Smooth muscle cell of the brain vasculature (primary cell): ENCODE measurements around the gene CDK5.
"Not testable (repeated sequence)": the region's sequence is repeated elsewhere in the genome, so short reads cannot be mapped to it uniquely, and the experiment has no call there.

Experiments
- DNase-seq: peaks from one replicate; pipeline ENCODE4 v3.0.0-alpha.2; 2012; ENCODE audit warnings: low read depth, low spot score

The CDK5 gene

DNA sequence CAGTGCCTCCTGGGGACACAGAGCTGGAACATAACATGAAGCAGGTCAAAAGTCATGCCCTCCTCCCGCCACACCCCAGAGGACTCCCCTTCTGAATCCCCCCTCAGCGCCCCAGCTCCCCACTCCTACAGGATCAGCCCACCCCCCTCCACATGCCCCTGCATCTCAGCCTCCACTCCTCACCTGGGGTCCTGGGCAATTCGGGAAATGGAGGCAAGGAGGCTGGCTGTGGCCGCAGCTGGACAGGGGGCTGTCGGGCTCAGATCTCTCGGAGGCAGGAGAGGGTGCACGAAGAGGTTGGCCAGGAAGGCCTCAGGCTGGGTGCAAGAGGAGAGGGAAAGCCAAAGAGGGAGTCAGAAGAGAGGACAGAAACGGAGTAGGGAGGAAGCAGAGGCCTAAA is 41.2 kb downstream of the CDK5 start:
- no peak for DNase-seq

DNA sequence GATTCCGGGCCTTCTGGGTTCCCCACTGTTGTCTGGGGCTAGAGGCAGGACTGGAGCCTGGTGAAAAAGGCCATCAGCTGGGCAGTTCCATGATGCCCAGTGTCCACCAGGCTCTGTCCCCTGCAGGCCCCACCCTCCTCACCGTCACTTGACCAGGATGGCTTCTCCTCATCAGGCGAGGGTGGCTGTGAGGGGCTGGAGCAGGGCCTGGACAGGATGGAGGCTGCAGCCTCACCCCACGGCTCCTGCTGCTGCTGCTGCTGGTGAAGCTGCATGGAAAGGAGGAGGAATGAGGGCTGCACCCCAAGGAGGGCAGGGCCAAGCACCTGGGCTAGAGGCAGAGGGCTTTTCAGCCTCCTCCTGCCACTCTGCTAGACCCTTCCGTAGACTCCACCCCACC is 41.7 kb downstream of the CDK5 start:
- no peak for DNase-seq

DNA sequence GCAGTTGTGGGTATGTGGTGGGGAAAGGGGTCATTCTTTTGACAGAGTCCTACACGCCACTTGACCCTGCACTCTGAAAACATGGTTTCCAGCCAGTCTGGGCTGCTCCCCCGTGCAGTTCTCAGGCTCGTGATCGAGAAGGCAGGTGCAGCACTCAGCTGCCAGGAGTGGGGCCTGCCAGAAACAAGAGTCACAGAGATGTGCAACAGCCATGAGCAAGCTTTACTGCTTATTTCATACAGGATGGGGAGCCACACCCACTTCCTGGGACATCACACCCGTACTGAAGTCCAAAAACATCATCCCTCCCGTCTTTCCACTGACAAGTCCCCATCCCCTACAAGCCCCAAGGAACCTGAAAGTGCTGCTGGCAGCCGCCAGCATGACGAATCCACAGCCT is 42.7 kb downstream of the CDK5 start:
- no peak for DNase-seq

DNA sequence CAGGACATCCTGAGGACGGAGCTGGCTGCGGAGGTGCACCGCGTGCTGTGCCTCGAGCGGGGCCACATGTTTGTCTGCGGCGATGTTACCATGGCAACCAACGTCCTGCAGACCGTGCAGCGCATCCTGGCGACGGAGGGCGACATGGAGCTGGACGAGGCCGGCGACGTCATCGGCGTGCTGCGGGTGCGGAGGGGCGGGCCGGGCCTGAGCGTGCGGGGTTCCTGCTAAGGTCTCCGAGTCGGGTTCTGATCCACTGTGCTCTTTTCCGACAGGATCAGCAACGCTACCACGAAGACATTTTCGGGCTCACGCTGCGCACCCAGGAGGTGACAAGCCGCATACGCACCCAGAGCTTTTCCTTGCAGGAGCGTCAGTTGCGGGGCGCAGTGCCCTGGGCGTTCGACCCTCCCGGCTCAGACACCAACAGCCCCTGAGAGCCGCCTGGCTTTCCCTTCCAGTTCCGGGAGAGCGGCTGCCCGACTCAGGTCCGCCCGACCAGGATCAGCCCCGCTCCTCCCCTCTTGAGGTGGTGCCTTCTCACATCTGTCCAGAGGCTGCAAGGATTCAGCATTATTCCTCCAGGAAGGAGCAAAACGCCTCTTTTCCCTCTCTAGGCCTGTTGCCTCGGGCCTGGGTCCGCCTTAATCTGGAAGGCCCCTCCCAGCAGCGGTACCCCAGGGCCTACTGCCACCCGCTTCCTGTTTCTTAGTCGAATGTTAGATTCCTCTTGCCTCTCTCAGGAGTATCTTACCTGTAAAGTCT is 43.8 kb downstream of the CDK5 start:
- DNase-seq, result no peak

DNA sequence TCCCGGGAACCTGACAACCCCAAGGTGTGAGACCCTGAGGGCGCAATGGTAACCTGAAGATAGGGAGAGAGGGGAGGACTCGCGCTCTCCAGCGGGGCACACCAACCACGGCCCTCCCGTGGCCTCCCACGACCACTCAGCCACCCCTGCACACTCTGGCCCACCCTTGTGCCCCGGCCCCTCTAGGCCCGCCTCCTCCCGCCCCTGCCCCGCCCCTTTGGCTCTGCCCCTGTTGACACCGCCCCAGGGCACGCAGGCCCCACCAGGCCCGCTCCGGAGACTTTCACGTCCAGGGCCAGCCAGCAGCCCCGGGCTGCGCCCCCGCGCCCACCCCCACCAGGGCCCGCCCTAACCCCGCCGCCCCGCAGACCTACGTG is 44.4 kb downstream of the CDK5 start:
- DNase-seq, result no peak

DNA sequence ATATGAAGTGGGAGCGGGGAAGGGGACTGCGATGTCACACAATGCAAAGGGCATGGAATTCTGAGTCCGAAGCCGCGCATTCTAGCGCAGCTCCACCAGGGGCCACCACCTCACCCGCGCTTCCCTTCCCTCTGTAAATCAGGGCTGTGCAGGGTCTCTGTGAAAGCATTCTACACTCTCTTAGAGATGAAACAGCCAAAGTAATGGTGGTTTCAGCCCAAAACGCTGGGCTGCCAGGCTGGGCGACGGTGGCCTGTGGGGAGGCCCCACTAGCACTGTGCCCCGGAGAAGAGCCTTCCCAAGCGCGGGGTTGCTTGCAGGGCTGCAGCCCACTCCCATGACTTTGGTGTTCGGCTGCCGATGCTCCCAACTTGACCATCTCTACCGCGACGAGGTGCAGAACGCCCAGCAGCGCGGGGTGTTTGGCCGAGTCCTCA is 44.8 kb downstream of the CDK5 start:
- DNase-seq, result no peak

DNA sequence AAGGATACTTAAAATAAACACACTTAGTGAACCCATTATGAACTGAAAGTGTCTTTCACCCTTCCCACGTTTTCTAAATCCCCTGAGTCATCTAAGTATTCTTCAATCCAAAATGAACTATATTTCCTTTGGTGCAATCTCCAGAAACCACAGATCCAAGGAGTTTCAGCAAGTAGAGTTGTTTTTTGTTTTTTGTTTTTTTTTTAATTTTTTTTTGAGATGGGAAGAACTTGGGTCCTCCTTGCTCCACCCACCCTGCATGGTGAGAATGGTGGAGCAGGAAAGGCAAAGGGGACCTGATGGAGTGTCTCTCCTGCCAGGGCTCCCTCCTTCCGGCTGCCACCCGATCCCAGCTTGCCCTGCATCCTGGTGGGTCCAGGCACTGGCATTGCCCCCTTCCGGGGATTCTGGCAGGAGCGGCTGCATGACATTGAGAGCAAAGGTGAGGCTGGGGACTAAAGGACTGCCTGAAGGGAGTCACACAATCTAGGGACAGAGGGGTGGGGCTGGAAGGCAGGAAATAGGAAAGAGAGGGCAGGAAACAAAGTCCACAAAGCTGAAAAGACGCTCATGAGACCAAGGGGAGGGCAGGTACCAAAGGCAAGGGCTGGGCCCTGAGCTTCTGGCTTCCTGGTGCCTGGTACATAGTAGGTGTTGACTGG is 45.5 kb downstream of the CDK5 start:
- no peak for DNase-seq

DNA sequence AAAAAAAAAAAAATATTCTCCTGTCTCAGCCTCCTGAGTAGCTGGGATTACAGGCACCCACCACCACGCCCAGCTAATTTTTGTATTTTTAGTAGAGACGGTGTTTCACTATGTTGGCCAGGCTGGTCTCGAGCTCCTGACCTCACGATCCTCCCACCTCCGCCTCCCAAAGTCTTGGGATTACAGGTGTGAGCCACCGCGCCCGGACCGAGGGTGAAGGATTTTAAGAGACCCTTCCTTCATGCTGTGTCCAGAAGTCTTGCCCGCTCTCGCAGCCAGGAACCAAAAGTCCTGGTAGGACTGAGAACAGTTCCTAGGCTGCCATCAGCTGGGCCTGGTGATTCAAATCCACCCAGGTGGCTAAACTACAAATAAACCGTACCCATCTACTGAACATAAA is 46.1 kb downstream of the CDK5 start:
- not testable (repeated sequence) for DNase-seq

DNA sequence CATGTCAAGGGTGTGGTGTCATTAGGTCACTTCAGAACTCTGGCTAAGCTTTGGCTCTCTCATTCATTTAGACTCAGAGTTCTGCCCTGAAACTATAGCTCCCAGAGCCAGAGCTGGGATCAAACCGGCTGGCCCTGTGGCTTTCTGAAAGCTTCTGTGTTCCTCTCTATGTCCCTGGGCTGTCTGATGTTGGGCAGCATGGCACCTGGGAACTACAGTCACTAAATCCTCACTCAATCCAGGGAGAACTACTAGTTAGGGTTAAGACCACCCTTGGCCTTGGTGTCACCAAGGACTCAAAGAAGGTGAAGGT is 46.6 kb downstream of the CDK5 start:
- no peak for DNase-seq

DNA sequence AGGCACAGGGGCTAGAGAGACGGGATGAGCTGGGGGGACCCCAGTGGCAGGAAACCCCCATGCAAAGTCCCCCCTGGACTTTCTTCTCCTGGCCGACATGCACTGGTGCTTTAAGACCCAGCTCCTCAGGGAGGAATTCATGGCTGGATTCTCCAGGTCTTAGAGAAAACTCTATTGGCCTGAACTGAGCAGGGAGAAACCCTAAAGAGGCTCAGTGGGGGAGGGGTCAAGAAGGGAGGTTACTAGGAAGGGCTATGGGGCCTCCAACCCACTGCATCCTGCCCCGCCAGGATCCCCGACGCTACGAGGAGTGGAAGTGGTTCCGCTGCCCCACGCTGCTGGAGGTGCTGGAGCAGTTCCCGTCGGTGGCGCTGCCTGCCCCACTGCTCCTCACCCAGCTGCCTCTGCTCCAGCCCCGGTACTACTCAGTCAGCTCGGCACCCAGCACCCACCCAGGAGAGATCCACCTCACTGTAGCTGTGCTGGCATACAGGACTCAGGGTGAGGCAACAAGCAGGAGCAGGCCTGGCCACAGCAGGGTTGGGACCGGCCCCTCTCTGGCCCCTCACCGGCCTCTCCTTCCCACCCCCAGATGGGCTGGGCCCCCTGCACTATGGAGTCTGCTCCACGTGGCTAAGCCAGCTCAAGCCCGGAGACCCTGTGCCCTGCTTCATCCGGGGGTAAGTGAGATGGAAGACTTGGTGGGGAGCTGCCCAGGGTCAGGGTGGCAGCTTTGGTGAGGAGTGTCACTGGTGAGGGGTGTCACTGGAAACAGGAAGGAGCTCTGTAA is 47.2 kb downstream of the CDK5 start:
- DNase-seq, result no peak

DNA sequence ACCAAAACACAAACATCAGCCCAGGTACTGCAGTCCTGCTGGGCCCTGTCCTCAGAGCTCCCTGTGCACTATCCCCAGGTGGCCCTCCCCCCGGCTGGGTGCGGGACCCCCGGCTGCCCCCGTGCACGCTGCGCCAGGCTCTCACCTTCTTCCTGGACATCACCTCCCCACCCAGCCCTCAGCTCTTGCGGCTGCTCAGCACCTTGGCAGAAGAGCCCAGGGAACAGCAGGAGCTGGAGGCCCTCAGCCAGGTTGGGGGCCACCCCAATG is 47.7 kb downstream of the CDK5 start:
- no peak for DNase-seq

DNA sequence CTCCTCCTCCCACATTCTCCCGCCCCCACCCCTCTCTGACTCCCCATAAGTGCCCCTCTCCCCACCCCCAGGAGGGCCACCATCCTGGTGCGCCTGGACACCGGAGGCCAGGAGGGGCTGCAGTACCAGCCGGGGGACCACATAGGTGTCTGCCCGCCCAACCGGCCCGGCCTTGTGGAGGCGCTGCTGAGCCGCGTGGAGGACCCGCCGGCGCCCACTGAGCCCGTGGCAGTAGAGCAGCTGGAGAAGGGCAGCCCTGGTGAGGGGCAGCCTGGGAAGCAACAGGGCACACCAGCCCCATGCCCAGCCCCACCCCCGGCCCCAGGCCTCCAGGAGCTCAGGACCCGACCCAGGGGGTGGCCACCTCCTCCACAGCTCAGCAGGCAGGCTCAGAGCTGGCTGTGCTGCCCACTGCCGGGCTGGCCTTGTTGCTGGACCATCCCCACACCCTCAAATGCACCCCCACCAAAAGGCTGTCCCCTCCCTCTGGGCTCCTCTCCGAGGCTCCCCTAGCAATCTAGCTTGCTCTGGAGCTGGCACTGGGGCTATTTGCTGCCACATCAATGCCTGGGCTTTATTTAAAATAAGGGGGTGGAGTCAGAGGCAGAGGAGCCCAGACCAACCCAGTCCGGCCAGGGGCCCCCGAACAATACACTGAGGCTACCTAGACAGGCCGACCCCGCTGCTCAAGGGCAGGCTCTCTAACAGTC is 48.2 kb downstream of the CDK5 start:
- DNase-seq, result no peak

DNA sequence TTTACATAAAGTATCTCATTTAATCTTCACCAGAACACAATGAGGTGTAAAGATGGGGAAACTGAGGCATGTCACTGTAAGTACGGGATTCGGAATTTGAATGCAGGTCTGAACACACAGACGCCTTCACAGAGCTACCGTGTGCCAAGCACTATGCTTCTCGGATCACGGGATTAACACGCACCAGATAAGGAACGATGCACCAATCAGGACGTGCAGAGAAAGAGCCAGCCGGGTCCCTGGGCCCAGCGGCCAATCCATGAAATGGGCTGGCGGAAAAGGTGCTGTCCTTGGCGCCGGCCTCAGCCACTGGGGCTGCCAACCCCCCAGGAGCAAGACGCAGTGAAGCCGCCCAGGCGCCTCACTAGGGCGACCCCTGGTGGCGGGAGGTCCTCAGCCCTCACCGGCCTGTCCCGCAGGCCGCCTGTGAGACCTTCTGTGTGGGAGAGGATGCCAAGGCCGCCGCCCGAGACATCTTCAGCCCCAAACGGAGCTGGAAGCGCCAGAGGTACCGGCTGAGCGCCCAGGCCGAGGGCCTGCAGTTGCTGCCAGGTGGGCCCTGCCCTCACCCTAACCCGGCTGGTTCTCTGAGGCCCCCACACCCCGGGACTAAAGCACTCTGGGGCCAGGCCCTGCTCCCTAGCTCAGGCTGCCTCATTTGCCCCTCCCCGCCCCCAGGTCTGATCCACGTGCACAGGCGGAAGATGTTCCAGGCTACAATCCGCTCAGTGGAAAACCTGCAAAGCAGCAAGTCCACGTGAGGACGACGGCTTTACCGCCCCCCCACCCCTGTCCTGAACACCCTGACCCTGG is 49.0 kb downstream of the CDK5 start:
- no peak for DNase-seq

DNA sequence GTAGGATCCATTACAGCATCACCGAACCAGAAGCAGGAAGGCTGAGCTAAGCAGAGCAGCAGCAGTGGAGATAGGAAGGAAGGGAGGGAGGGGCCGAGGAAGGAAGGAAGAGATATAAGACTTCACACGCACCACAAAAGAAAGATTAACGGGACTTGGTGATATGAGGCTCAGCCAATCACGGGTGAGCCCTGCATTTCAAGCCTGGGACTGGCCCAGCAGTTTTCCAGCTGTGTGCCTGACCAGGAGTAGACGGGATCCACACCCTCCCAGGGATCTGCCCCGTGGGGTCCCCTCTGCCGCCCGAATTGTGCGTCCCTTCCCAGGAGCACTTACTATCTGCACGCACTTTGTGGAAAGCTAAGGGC is 49.6 kb downstream of the CDK5 start:
- DNase-seq, result no peak

DNA sequence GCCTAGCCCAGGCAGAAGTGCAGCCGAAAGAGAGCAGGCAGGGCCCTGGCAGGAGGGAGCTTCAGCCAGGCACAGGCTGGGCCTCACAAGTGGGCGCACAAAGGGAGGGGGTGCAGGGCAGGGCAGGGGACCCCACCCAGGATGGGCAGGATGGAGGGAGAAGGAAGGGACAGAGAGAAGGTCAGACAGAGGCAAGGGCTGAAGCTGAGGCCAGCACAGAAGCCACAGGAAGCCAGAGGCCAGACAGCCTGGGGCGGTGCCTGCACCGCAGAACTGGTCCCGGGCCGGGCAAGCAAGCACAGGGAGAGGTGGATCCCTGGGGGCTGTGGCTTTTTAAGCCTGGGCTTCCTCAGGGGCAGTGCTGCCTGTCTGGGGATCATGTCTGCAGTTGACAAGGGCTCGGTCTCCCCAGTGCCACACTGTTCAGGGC is 50.2 kb downstream of the CDK5 start:
- no peak for DNase-seq

DNA sequence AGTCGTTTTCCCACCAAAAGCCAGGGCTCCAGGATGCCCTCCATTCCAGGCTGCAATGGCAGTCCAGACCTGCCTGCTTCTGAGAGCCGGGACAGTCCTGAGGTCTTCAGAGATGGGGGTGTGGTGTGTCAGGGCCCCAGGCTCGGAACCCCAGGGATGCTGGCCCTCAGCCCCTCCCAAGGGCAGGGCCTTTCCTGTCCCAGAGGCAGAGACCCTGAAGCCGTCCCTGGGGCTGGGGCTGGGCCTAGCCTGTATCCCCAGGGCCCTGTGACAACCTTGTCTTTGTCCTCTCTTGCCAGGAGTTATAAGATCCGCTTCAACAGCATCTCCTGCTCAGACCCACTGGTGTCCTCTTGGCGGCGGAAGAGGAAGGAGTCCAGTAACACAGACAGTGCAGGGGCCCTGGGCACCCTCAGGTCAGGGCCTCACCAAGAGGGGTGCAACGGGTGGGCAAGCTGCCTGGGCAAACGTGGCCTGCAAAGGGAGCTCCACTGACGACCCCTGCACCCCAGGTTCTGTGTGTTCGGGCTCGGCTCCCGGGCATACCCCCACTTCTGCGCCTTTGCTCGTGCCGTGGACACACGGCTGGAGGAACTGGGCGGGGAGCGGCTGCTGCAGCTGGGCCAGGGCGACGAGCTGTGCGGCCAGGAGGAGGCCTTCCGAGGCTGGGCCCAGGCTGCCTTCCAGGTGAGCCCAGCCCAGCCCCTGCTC is 51.0 kb downstream of the CDK5 start:
- no peak for DNase-seq

DNA sequence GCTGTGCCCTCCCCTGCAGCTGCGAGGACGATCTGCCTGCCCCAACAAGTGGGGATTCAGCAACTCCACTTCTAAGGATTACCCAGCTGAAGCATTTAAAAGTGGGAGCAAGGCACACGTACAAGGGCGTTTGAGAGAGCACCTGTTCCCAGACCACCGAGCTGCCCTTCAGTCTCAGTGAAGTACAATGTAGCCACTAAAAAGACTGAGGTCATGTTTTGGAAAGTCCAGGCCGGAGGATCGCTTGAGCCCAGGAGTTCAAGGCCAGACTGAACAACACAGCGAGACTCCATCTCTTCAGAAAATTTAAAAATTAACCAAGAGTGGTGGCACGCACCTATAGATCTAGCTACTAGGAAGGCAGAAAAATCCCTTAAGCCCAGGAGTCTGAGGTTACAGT is 52.1 kb downstream of the CDK5 start:
- no peak for DNase-seq
